CD14-positive monocyte (primary cell): ENCODE measurements around the gene ELMO1. TPM values are rescaled to one million over a fixed set of nuclear protein-coding genes. Genes with fewer than 3 reads are reported as not detected.

Source experiments
- DNase-seq, 3 donors: peaks; one replicate each; pipeline ENCODE4 v3.0.0-alpha.2; 2011 to 2022
- H2AFZ ChIP-seq: 2 replicates; pipeline ENCODE4 v1.6.0; 2012; ENCODE audit warnings: mild to moderate bottlenecking, low read depth, low read length, inconsistent platforms; ENCODE audit not compliant: insufficient read depth, poor library complexity, severe bottlenecking
- H3K27ac ChIP-seq, 2 donors: 1 replicate in 1 of 2; 2 replicates in 1 of 2; pipeline ENCODE4 v1.5.1; 2012 to 2013; ENCODE audit warnings: low read length in 2 of 2, control low read depth in 1 of 2, inconsistent platforms in 1 of 2, low read depth in 1 of 2, mild to moderate bottlenecking in 1 of 2
- H3K27me3 ChIP-seq, 2 donors: one replicate each; pipeline versions ENCODE4 v1.6.0 to v1.6.1; 2011 to 2013; ENCODE audit warnings: low read length in 2 of 2; ENCODE audit not compliant: control insufficient read depth in 2 of 2, insufficient read depth in 2 of 2
- H3K36me3 ChIP-seq, 2 donors: replicated peaks in 1 of 2; 1 replicate in 1 of 2; 2 replicates in 1 of 2; pipeline versions ENCODE4 v1.5.1 to v1.6.1; 2012 to 2013; ENCODE audit warnings: low read length in 2 of 2, control low read depth in 1 of 2, inconsistent platforms in 1 of 2, mild to moderate bottlenecking in 1 of 2; ENCODE audit not compliant: insufficient read depth in 2 of 2, control insufficient read depth in 1 of 2
- H3K4me1 ChIP-seq, 2 donors: 1 replicate in 1 of 2; 2 replicates in 1 of 2; pipeline versions ENCODE4 v1.5.1 to v1.6.1; 2012 to 2013; ENCODE audit warnings: low read length in 2 of 2, control low read depth in 1 of 2, inconsistent platforms in 1 of 2, mild to moderate bottlenecking in 1 of 2, moderate library complexity in 1 of 2; ENCODE audit not compliant: insufficient read depth in 2 of 2, control insufficient read depth in 1 of 2
- H3K4me2 ChIP-seq: replicated peaks from 2 replicates; pipeline ENCODE3; 2012; ENCODE audit warnings: low read length, moderate library complexity, mild to moderate bottlenecking; ENCODE audit not compliant: poor library complexity, severe bottlenecking; ENCODE audit errors: extremely low read depth
- H3K4me3 ChIP-seq, 3 experiments: fragments of 200-600 bp in 1 of 3; sonication (generic) in 1 of 3; replicated peaks in 1 of 3; 1 replicate in 2 of 3; 2 replicates in 1 of 3; pipeline ENCODE4 v1.5.1; 2011 to 2013; ENCODE audit warnings: low read length in 3 of 3, mild to moderate bottlenecking in 3 of 3, control low read depth in 2 of 3, low read depth in 2 of 3, inconsistent platforms in 1 of 3, moderate library complexity in 1 of 3
- H3K79me2 ChIP-seq: 2 replicates; pipeline ENCODE4 v1.6.0; 2012; ENCODE audit warnings: mild to moderate bottlenecking, control low read depth, inconsistent platforms, low read length, moderate library complexity; ENCODE audit not compliant: insufficient read depth
- H3K9ac ChIP-seq: 2 replicates; pipeline ENCODE4 v1.6.0; 2017; ENCODE audit warnings: low read length, mild to moderate bottlenecking; ENCODE audit not compliant: insufficient read depth, poor library complexity, severe bottlenecking
- H3K9me3 ChIP-seq, 2 donors: replicated peaks in 1 of 2; 1 replicate in 1 of 2; 2 replicates in 1 of 2; pipeline versions ENCODE4 v1.5.1 to v1.6.1; 2012 to 2013; ENCODE audit warnings: low read length in 2 of 2, control low read depth in 1 of 2; ENCODE audit not compliant: control insufficient read depth in 1 of 2, insufficient read depth in 1 of 2
- H4K20me1 ChIP-seq: 2 replicates; pipeline ENCODE4 v1.6.0; 2012; ENCODE audit warnings: mild to moderate bottlenecking, low read length, control low read depth, moderate library complexity; ENCODE audit not compliant: insufficient read depth
- H3K27ac Mint-ChIP-seq, 7 donors: one replicate each; pipeline ENCODE4 v1.8.0; 2020; ENCODE audit warnings: mild to moderate bottlenecking in 7 of 7, mixed read lengths in 7 of 7, moderate library complexity in 6 of 7, inconsistent platforms in 2 of 7
- H3K27me3 Mint-ChIP-seq, 3 donors: one replicate each; pipeline ENCODE4 v1.8.0; 2021 to 2022; ENCODE audit warnings: low read depth in 3 of 3, mild to moderate bottlenecking in 3 of 3, mixed read lengths in 3 of 3, moderate library complexity in 3 of 3, inconsistent platforms in 1 of 3
- H3K36me3 Mint-ChIP-seq, 2 donors: one replicate each; pipeline ENCODE4 v1.8.0; 2020; ENCODE audit warnings: mixed read lengths in 2 of 2, inconsistent platforms in 1 of 2, mild to moderate bottlenecking in 1 of 2
- H3K4me1 Mint-ChIP-seq: one replicate; pipeline ENCODE4 v1.8.0; 2020; ENCODE audit warnings: mild to moderate bottlenecking, mixed read lengths
- H3K4me3 Mint-ChIP-seq, 2 donors: one replicate each; pipeline ENCODE4 v1.8.0; 2020; ENCODE audit warnings: mild to moderate bottlenecking in 2 of 2, mixed read lengths in 2 of 2, moderate library complexity in 1 of 2
- H3K9me3 Mint-ChIP-seq, 7 donors: one replicate each; pipeline ENCODE4 v1.8.0; 2020 to 2022; ENCODE audit warnings: mixed read lengths in 7 of 7, mild to moderate bottlenecking in 6 of 7, moderate library complexity in 6 of 7, inconsistent platforms in 2 of 7
- WGBS: methylation state at CpG from one replicate; pipeline ENCODE4 v1.1.5; 2013; ENCODE audit warnings: missing lambda C conversion rate; ENCODE audit not compliant: insufficient coverage; 5-methylcytosine and 5-hydroxymethylcytosine counted together
- intact Hi-C, 2 donors: fragments of 100-400 bp; cut with micrococcal nuclease; formaldehyde crosslinking; loops; one replicate each; pipeline versions ENCODE4 v1.15.0 to v1.15.1; 2023
- polyA plus RNA-seq, 3 donors: library from polyadenylated mRNA; depleted of rRNA in 1 of 3; unstranded in 2 of 3; stranded (reverse) in 1 of 3; fragments of 300-500 nt in 2 of 3; fragments of >200 nt in 1 of 3; fragmentation: Illumina TruSeq in 2 of 3; gene quantifications; 1 replicate in 2 of 3; 2 replicates in 1 of 3; pipeline ENCODE4 v1.2.3, GENCODE V29; 2012 to 2021
- TF ChIP-seq, protein P1 (sequence below): fragments of 200-600 bp; IDR thresholded peaks from one replicate; pipeline ENCODE4 v1.8.0; 2022; ENCODE audit warnings: antibody characterized with exemption, mild to moderate bottlenecking

Gene ELMO1
- polyA plus RNA-seq, 3 donors: 46.6 to 50.2 (median 46.7) TPM

DNA sequence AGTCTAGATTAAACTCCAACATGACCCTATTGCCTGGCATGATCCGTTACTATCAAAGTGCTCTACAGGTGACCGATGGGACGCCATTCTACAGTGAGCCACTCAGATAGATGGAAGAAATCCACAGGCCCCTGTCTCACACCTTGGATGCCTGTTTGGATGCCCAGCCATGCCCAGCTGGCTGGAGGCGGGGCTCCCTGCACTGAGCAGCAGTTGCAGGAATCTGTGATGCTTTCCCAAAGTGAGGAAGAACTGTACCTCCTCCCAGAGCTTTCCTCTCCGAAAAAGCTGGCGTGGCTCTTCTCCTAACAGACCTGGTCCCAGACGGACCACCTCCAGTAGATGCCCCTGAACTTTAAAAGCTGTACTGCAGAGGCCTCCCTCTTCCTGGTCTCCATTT lies 253.3 kb downstream of the ELMO1 start:
- no peak overlapping the region for H3K4me2 ChIP-seq
- DNase-seq: no peak
- peak overlapping the region in 1 of 2 donors; percentile 27 for H3K27ac ChIP-seq
- Mint-ChIP-seq H3K4me1 (no peaks in the 10 kb centered on the region), H3K4me3 (no peak overlapping the region), H3K27me3 (no peaks in the 10 kb centered on the region), H3K36me3 (peaks cover 42 to 62% of the 10 kb centered on the region in 2 donors), H3K9me3 (no peaks in the 10 kb centered on the region), H3K27ac (peak overlapping the region in 2 of 7 donors; percentile 19 to 23)
- no peaks in the 10 kb centered on the region for H3K79me2 ChIP-seq
- no peaks in the 10 kb centered on the region for H3K9me3 ChIP-seq
- TF ChIP-seq, protein P1, sequence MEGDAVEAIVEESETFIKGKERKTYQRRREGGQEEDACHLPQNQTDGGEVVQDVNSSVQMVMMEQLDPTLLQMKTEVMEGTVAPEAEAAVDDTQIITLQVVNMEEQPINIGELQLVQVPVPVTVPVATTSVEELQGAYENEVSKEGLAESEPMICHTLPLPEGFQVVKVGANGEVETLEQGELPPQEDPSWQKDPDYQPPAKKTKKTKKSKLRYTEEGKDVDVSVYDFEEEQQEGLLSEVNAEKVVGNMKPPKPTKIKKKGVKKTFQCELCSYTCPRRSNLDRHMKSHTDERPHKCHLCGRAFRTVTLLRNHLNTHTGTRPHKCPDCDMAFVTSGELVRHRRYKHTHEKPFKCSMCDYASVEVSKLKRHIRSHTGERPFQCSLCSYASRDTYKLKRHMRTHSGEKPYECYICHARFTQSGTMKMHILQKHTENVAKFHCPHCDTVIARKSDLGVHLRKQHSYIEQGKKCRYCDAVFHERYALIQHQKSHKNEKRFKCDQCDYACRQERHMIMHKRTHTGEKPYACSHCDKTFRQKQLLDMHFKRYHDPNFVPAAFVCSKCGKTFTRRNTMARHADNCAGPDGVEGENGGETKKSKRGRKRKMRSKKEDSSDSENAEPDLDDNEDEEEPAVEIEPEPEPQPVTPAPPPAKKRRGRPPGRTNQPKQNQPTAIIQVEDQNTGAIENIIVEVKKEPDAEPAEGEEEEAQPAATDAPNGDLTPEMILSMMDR: no peak
- H3K4me1 ChIP-seq: no peaks in the 10 kb centered on the region
- H3K27me3 ChIP-seq: no peaks in the 10 kb centered on the region
- no peak overlapping the region for H3K9ac ChIP-seq
- intact Hi-C loops: no loop called here
- no peak overlapping the region for H3K4me3 ChIP-seq
- H2AFZ ChIP-seq: no peak overlapping the region
- H4K20me1 ChIP-seq: peaks cover 53% of the 10 kb centered on the region
- H3K36me3 ChIP-seq: peaks cover 30 to 77% of the 10 kb centered on the region in 2 donors
- 95% methylated on average over 6 of the region's 7 CpGs for WGBS

DNA sequence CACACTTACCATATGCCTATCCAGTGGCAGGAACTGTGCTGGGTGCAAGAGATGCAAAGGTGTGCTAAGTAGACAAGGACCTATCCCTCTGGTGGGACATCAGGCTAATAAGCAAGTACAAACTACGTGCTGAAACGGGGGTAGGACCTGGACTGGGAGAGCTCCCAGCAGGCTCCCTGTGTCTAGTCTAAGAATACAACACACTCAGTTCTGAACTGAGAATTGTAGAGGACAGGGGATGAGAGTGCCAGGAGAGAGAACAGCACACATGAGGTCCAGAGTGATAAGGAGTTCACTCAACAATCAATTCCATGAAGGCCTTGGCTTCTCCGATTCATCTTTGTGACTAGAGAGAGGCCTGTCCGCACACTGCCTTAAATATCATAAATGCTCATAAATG lies 253.7 kb downstream of the ELMO1 start:
- WGBS: no CpG with 5 or more reads among the region's 4 CpGs
- Histone ChIP-seq H3K27me3 (no peaks in the 10 kb centered on the region), H3K4me3 (no peak overlapping the region), H3K36me3 (peaks cover 32 to 74% of the 10 kb centered on the region in 2 donors), H3K27ac (no peak overlapping the region), H4K20me1 (peaks cover 49% of the 10 kb centered on the region), H3K79me2 (no peaks in the 10 kb centered on the region), H3K9me3 (no peaks in the 10 kb centered on the region), H3K4me2 (no peak overlapping the region), H2AFZ (no peak overlapping the region), H3K4me1 (no peaks in the 10 kb centered on the region), H3K9ac (no peak overlapping the region)
- Mint-ChIP-seq H3K27ac (peak overlapping the region in 1 of 7 donors; percentile 30), H3K4me3 (no peak overlapping the region), H3K27me3 (no peaks in the 10 kb centered on the region), H3K36me3 (peaks cover 39 to 59% of the 10 kb centered on the region in 2 donors), H3K4me1 (no peaks in the 10 kb centered on the region), H3K9me3 (no peaks in the 10 kb centered on the region)
- intact Hi-C loops: no loop called here
- DNase-seq: no peak
- TF ChIP-seq, protein P1: no peak
